Measurements from ENCODE around the gene CARS1. TPM values are rescaled to one million over a fixed set of nuclear protein-coding genes. Genes with fewer than 3 reads are reported as not detected.

The CARS1 gene
- total RNA-seq: 10 to 100 TPM; 31.5 to 46.5 (median 34.7) TPM

GRCh38 chr11:3057069-3057963, at the start of gene CARS1:
Gene CARS1 (minus strand): TSS chr11:3057423. CDS start chr11:3057367, 56 bp downstream.
- Histone ChIP-seq H3K27ac (peak within 1 kb of the TSS; percentile 87 to 97 (median 94)), H3K36me3 (no peaks in the 10 kb centered on the region), H3K4me3 (peak within 1 kb of the TSS; percentile 69 to 99 (median 92)), H3K9me3 (no peaks in the 10 kb centered on the region), H3K27me3 (no peaks in the 10 kb centered on the region), H3K4me1 (peaks cover 14 to 22% of the 10 kb centered on the region in 2 donors)
- in situ Hi-C loops (cut with MboI; ENCODE audit: low sequenced_read_pairs in 4 of 4) (no loop called here), intact Hi-C loops (cut with DNase I; ENCODE audit: low total_unique reads) (loop anchor here (1.0 to 2.0 kb wide), 2 partner anchors 14 to 67 kb away; no protein-coding TSS in a partner anchor)
- ATAC-seq (peak; percentile 93 to 94), DNase-seq (peak; percentile 93 to 95)
- peak; percentile 77 to 82 for TF ChIP-seq POLR2A (IDR thresholded peaks at IDR 0.05)
- peak in 1 of 5 experiments; percentile 18 for TF ChIP-seq CTCF (IDR thresholded peaks at IDR 0.05 in 4 of 5, conservative IDR thresholded peaks at IDR 0.05 in 1 of 5)

- peak in 1 of 2 donors; percentile 7 for DNase-seq
- TF ChIP-seq POLR2A (IDR thresholded peaks at IDR 0.05) (no peak), CTCF (IDR thresholded peaks at IDR 0.05 in 4 of 5, conservative IDR thresholded peaks at IDR 0.05 in 1 of 5) (no peak)
These were observed 48.8 kb upstream of the CARS1 start for GRCh38 chr11:3105791-3106735.

GRCh38 chr11:3104961-3105790, 48.0 kb upstream of the CARS1 start:
- Histone ChIP-seq H3K27ac (no peak overlapping the region), H3K36me3 (peaks cover 0 to 12% of the 10 kb centered on the region in 2 donors), H3K27me3 (no peaks in the 10 kb centered on the region), H3K4me3 (no peak overlapping the region), H3K4me1 (no peaks in the 10 kb centered on the region), H3K9me3 (no peaks in the 10 kb centered on the region)
- TF ChIP-seq CTCF (IDR thresholded peaks at IDR 0.05 in 4 of 5, conservative IDR thresholded peaks at IDR 0.05 in 1 of 5) (no peak), POLR2A (IDR thresholded peaks at IDR 0.05) (no peak)
- in situ Hi-C loops (cut with MboI; ENCODE audit: low sequenced_read_pairs in 4 of 4) (no loop called here), intact Hi-C loops (cut with DNase I; ENCODE audit: low total_unique reads) (no loop called here)
- DNase-seq: no peak
- no peak for ATAC-seq

More at GRCh38 chr11:3105791-3106735, 48.8 kb upstream of the CARS1 start:
- no peak for ATAC-seq
- H3K4me3 ChIP-seq: no peak overlapping the region
- in situ Hi-C loops (cut with MboI; ENCODE audit: low sequenced_read_pairs in 4 of 4): no loop called here
- H3K4me1 ChIP-seq: no peaks in the 10 kb centered on the region
- H3K27ac ChIP-seq: no peak overlapping the region
- H3K9me3 ChIP-seq: no peaks in the 10 kb centered on the region
- H3K36me3 ChIP-seq: peaks cover 0 to 12% of the 10 kb centered on the region in 2 donors
- no peaks in the 10 kb centered on the region for H3K27me3 ChIP-seq
- intact Hi-C loops (cut with DNase I; ENCODE audit: low total_unique reads): no loop called here

All from gastrocnemius medialis (tissue), 4 donors.